ENCODE data around the gene GNB1L.

DNA sequence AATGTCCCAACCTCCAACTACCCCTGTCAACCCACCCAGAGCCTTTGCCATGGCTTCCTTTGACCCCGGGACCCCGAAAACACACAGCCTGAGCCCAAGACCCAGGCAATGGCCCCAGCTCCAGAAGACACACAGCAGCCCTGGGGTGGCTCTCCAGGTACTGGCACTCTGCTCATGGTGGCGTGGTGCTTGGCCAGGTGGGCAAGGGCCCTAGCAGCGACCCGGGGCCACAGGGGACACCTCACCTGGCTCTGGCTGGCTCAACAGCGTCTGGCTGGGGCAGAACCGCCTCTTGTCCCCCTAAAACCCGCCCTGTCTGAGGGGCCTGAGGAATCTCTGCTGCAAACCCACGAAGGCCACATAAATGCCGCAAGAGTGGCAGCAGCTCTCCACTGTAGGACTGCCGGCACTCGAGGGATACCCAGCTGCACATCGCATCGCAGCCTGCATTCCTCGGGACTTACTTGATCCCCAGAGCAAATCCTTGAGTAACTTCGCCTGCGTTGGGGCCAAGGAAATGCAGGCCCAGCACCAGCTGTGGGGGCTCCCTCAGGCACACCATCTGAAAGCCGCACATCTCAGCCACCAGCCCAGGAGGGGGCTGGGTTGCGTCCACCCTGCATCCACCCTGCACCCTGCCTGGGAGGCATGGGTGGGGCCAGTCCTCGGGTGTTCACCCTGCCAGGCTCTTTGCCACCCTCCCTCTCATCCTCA lies 23.1 kb upstream of the GNB1L start:
- TF ChIP-seq, protein P1, sequence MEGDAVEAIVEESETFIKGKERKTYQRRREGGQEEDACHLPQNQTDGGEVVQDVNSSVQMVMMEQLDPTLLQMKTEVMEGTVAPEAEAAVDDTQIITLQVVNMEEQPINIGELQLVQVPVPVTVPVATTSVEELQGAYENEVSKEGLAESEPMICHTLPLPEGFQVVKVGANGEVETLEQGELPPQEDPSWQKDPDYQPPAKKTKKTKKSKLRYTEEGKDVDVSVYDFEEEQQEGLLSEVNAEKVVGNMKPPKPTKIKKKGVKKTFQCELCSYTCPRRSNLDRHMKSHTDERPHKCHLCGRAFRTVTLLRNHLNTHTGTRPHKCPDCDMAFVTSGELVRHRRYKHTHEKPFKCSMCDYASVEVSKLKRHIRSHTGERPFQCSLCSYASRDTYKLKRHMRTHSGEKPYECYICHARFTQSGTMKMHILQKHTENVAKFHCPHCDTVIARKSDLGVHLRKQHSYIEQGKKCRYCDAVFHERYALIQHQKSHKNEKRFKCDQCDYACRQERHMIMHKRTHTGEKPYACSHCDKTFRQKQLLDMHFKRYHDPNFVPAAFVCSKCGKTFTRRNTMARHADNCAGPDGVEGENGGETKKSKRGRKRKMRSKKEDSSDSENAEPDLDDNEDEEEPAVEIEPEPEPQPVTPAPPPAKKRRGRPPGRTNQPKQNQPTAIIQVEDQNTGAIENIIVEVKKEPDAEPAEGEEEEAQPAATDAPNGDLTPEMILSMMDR (CRISPR knock-in tag; IDR thresholded peaks at IDR 0.05) = no peak
- TF ChIP-seq, protein P2, sequence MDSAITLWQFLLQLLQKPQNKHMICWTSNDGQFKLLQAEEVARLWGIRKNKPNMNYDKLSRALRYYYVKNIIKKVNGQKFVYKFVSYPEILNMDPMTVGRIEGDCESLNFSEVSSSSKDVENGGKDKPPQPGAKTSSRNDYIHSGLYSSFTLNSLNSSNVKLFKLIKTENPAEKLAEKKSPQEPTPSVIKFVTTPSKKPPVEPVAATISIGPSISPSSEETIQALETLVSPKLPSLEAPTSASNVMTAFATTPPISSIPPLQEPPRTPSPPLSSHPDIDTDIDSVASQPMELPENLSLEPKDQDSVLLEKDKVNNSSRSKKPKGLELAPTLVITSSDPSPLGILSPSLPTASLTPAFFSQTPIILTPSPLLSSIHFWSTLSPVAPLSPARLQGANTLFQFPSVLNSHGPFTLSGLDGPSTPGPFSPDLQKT (CRISPR knock-in tag; IDR thresholded peaks at IDR 0.05; ENCODE audit: borderline replicate concordance) = no peak
- TF ChIP-seq ZNF24 (IDR thresholded peaks at IDR 0.05) = no peak
- TF ChIP-seq, protein P3, sequence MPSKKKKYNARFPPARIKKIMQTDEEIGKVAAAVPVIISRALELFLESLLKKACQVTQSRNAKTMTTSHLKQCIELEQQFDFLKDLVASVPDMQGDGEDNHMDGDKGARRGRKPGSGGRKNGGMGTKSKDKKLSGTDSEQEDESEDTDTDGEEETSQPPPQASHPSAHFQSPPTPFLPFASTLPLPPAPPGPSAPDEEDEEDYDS (CRISPR knock-in tag; IDR thresholded peaks at IDR 0.05) = no peak
- TF ChIP-seq, protein P4, sequence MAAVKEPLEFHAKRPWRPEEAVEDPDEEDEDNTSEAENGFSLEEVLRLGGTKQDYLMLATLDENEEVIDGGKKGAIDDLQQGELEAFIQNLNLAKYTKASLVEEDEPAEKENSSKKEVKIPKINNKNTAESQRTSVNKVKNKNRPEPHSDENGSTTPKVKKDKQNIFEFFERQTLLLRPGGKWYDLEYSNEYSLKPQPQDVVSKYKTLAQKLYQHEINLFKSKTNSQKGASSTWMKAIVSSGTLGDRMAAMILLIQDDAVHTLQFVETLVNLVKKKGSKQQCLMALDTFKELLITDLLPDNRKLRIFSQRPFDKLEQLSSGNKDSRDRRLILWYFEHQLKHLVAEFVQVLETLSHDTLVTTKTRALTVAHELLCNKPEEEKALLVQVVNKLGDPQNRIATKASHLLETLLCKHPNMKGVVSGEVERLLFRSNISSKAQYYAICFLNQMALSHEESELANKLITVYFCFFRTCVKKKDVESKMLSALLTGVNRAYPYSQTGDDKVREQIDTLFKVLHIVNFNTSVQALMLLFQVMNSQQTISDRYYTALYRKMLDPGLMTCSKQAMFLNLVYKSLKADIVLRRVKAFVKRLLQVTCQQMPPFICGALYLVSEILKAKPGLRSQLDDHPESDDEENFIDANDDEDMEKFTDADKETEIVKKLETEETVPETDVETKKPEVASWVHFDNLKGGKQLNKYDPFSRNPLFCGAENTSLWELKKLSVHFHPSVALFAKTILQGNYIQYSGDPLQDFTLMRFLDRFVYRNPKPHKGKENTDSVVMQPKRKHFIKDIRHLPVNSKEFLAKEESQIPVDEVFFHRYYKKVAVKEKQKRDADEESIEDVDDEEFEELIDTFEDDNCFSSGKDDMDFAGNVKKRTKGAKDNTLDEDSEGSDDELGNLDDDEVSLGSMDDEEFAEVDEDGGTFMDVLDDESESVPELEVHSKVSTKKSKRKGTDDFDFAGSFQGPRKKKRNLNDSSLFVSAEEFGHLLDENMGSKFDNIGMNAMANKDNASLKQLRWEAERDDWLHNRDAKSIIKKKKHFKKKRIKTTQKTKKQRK (IDR thresholded peaks at IDR 0.05; ENCODE audit: low read length) = no peak
- TF ChIP-seq ZNF274 (CRISPR knock-in tag; IDR thresholded peaks at IDR 0.05) = no peak
- TF ChIP-seq RBM22 (optimal IDR thresholded peaks at IDR 0.05; ENCODE audit: low read length) = no peak

All from HepG2 (cell line).